Peyer's patch (tissue), 4 donors: ENCODE measurements around the gene PKN3. TPM values are rescaled to one million over a fixed set of nuclear protein-coding genes. Genes with fewer than 3 reads are reported as not detected.

Experiments
- DNase-seq, 3 donors: peaks; one replicate each; pipeline ENCODE4 v3.0.0-alpha.2; 2017 to 2019
- H3K27ac ChIP-seq, 4 donors: fragments of 200-600 bp; sonication (generic); one replicate each; pipeline ENCODE4 v1.5.1; 2016 to 2019
- H3K27me3 ChIP-seq, 2 donors: fragments of 200-600 bp; sonication (generic); one replicate each; pipeline ENCODE4 v1.5.1; 2019
- H3K36me3 ChIP-seq, 3 donors: fragments of 200-600 bp; sonication (generic); one replicate each; pipeline ENCODE4 v1.5.1; 2016 to 2019
- H3K4me1 ChIP-seq, 4 donors: fragments of 200-600 bp; sonication (generic); one replicate each; pipeline ENCODE4 v1.5.1; 2016 to 2019
- H3K4me3 ChIP-seq, 4 donors: fragments of 200-600 bp; sonication (generic); 1 replicate in 3 of 4; 2 replicates in 1 of 4; pipeline ENCODE4 v1.5.1; 2016 to 2019; ENCODE audit warnings: mild to moderate bottlenecking in 1 of 4
- H3K9me3 ChIP-seq, 4 donors: fragments of 200-600 bp; sonication (generic); one replicate each; pipeline ENCODE4 v1.5.1; 2016 to 2019; ENCODE audit warnings: mild to moderate bottlenecking in 1 of 4
- POLR2A ChIP-seq, 2 donors: fragments of 450-650 bp; IDR thresholded peaks; one replicate each; pipeline ENCODE4 v1.5.1; 2017; ENCODE audit warnings: antibody characterized with exemption in 2 of 2, mild to moderate bottlenecking in 2 of 2, moderate library complexity in 2 of 2
- total RNA-seq, 4 donors: library from RNA; depleted of rRNA; stranded (reverse); fragments of >200 nt; gene quantifications; one replicate each; pipeline ENCODE4 v1.1.0, GENCODE V29; 2016
- TF ChIP-seq, protein P1 (sequence below), 6 experiments: fragments of 450-650 bp in 4 of 6; fragments of 200-600 bp in 2 of 6; sonication (generic) in 1 of 6; IDR thresholded peaks; one replicate each; pipeline ENCODE4 v1.5.1; 2017 to 2019; ENCODE audit warnings: antibody characterized with exemption in 6 of 6, mild to moderate bottlenecking in 3 of 6, moderate library complexity in 1 of 6

PKN3 gene
- total RNA-seq, 4 donors from 2014 or later = 5.6 to 15.7 (median 9.3) TPM

DNA sequence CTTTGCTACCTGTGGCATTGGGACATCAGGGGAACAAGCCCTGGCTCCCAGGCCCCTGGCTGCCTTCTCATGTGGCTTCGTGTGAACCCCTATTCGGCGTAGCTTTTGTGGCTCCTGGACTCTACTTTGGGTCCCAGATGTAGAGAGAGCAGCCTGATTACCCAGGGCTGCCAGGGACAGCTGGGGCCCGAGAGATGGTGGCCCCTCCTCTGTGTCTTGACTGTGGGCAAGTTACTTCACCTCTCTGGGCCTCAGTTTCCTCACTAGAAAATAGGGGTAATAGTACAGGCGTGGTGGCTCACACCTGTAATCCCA lies 2.0 kb downstream of the PKN3 start:
- Histone ChIP-seq H3K27ac (peak overlapping the region in 1 of 4 donors; percentile 69), H3K36me3 (no peaks in the 10 kb centered on the region), H3K9me3 (no peaks in the 10 kb centered on the region), H3K4me1 (peaks cover 0 to 6% (median 2%) of the 10 kb centered on the region in 4 donors), H3K27me3 (no peaks in the 10 kb centered on the region), H3K4me3 (no peak overlapping the region)
- DNase-seq = no peak
- no peak for TF ChIP-seq POLR2A (IDR thresholded peaks at IDR 0.05)
- TF ChIP-seq, protein P1, sequence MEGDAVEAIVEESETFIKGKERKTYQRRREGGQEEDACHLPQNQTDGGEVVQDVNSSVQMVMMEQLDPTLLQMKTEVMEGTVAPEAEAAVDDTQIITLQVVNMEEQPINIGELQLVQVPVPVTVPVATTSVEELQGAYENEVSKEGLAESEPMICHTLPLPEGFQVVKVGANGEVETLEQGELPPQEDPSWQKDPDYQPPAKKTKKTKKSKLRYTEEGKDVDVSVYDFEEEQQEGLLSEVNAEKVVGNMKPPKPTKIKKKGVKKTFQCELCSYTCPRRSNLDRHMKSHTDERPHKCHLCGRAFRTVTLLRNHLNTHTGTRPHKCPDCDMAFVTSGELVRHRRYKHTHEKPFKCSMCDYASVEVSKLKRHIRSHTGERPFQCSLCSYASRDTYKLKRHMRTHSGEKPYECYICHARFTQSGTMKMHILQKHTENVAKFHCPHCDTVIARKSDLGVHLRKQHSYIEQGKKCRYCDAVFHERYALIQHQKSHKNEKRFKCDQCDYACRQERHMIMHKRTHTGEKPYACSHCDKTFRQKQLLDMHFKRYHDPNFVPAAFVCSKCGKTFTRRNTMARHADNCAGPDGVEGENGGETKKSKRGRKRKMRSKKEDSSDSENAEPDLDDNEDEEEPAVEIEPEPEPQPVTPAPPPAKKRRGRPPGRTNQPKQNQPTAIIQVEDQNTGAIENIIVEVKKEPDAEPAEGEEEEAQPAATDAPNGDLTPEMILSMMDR (IDR thresholded peaks at IDR 0.05) = no peak

GRCh38 chr9:128705051-128705965 lies 3.0 kb downstream of the PKN3 start:
- Histone ChIP-seq H3K27ac (no peak overlapping the region), H3K27me3 (no peaks in the 10 kb centered on the region), H3K4me3 (no peak overlapping the region), H3K36me3 (no peaks in the 10 kb centered on the region), H3K4me1 (peaks cover 0 to 6% (median 2%) of the 10 kb centered on the region in 4 donors), H3K9me3 (no peaks in the 10 kb centered on the region)
- DNase-seq = peak in 1 of 3 donors; percentile 46
- TF ChIP-seq POLR2A (IDR thresholded peaks at IDR 0.05) = no peak
- TF ChIP-seq, protein P1 (IDR thresholded peaks at IDR 0.05) = no peak

DNA sequence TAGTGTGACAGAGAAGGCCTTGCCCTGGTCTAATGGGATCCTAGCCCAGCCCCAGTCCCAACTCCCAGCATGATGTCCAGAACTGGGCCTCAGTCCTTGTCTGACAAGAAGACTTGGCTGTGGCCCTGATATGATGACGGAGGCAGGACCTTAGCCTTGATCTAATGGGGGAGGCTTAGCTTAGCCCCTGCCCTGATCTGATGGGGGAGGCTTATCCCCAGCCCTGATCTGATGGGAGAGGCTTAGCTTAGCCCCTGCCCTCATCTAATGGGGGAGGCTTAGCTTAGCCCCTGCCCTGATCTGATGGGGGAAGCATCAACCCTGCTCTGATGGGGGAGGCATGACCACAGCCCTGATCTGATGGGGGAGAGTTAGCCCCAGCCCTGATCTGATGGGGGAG lies 3.7 kb downstream of the PKN3 start:
- no peaks in the 10 kb centered on the region for H3K27me3 ChIP-seq
- no peaks in the 10 kb centered on the region for H3K9me3 ChIP-seq
- TF ChIP-seq, protein P1 (IDR thresholded peaks at IDR 0.05) = no peak
- no peak for TF ChIP-seq POLR2A (IDR thresholded peaks at IDR 0.05)
- no peak overlapping the region for H3K27ac ChIP-seq
- H3K4me3 ChIP-seq = no peak overlapping the region
- H3K4me1 ChIP-seq = peaks cover 0 to 6% (median 2%) of the 10 kb centered on the region in 4 donors
- H3K36me3 ChIP-seq = no peaks in the 10 kb centered on the region
- DNase-seq = peak in 1 of 3 donors; percentile 19

- Histone ChIP-seq H3K27ac (no peak overlapping the region), H3K4me1 (peaks cover 0 to 6% (median 2%) of the 10 kb centered on the region in 4 donors), H3K36me3 (no peaks in the 10 kb centered on the region), H3K4me3 (no peak overlapping the region), H3K9me3 (no peaks in the 10 kb centered on the region), H3K27me3 (no peaks in the 10 kb centered on the region)
- DNase-seq = peak in 1 of 3 donors; percentile 38
- TF ChIP-seq, protein P1 (IDR thresholded peaks at IDR 0.05) = no peak
- TF ChIP-seq POLR2A (IDR thresholded peaks at IDR 0.05) = no peak
Measured at GRCh38 chr9:128706671-128707381, 4.5 kb downstream of the PKN3 start.

GRCh38 chr9:128707446-128707845 lies 5.1 kb downstream of the PKN3 start:
- TF ChIP-seq, protein P1 (IDR thresholded peaks at IDR 0.05) = no peak
- TF ChIP-seq POLR2A (IDR thresholded peaks at IDR 0.05) = no peak
- peak in 1 of 3 donors; percentile 7 for DNase-seq
- H3K27me3 ChIP-seq = no peaks in the 10 kb centered on the region

More at GRCh38 chr9:128707446-128707845, 5.1 kb downstream of the PKN3 start:
- Histone ChIP-seq H3K4me1 (peaks cover 0 to 6% (median 0%) of the 10 kb centered on the region in 4 donors), H3K4me3 (no peak overlapping the region), H3K9me3 (no peaks in the 10 kb centered on the region), H3K36me3 (no peaks in the 10 kb centered on the region), H3K27ac (no peak overlapping the region)
